Endothelial cell of hepatic sinusoid (primary cell): ENCODE data around the gene TMEM169.
"Not testable (repeated sequence)": the region's sequence is repeated elsewhere in the genome, so short reads cannot be mapped to it uniquely, and the experiment has no call there.

Source experiments
- in situ Hi-C: cut with HindIII; loops from 2 replicates; pipeline ENCODE4 v1.10.0; 2017; ENCODE audit warnings: low sequenced_read_pairs

TMEM169 gene

GRCh38 chr2:216130346-216130971, 48.7 kb downstream of the TMEM169 start:
- in situ Hi-C loops, result no loop called here

- in situ Hi-C loops, result no loop called here
Observed at GRCh38 chr2:216131175-216131926, 49.6 kb downstream of the TMEM169 start.

GRCh38 chr2:216132585-216132984, 50.9 kb downstream of the TMEM169 start:
- in situ Hi-C loops, result no loop called here

GRCh38 chr2:216133397-216133796, 51.7 kb downstream of the TMEM169 start:
- in situ Hi-C loops, result no loop called here

GRCh38 chr2:216134958-216135541, 53.3 kb downstream of the TMEM169 start:
- in situ Hi-C loops, result no loop called here

GRCh38 chr2:216139884-216140283, 58.2 kb downstream of the TMEM169 start:
- in situ Hi-C loops, result no loop called here

- in situ Hi-C loops, result not testable (repeated sequence)
Observed at GRCh38 chr2:216141516-216141915, 59.8 kb downstream of the TMEM169 start.

GRCh38 chr2:216142540-216142939, 60.8 kb downstream of the TMEM169 start:
- in situ Hi-C loops, result no loop called here

GRCh38 chr2:216144372-216144771, 62.7 kb downstream of the TMEM169 start:
- in situ Hi-C loops, result no loop called here

GRCh38 chr2:216144857-216145256, 63.1 kb downstream of the TMEM169 start:
- in situ Hi-C loops, result no loop called here

GRCh38 chr2:216146573-216146972, 64.9 kb downstream of the TMEM169 start:
- in situ Hi-C loops, result no loop called here

- in situ Hi-C loops, result no loop called here
Observed at GRCh38 chr2:216147172-216148131, 65.7 kb downstream of the TMEM169 start.

GRCh38 chr2:216148983-216149382, 67.3 kb downstream of the TMEM169 start:
- in situ Hi-C loops, result no loop called here

GRCh38 chr2:216149741-216150140, 68.0 kb downstream of the TMEM169 start:
- in situ Hi-C loops, result no loop called here

- in situ Hi-C loops, result no loop called here
Observed at GRCh38 chr2:216151313-216152025, 69.8 kb downstream of the TMEM169 start.
